NK-92 (cell line): ENCODE results near the gene MCL1.

ENCODE experiments used
- DNase-seq: peaks from one replicate; lab custom pipeline; 2025; ENCODE audit not compliant: unreplicated experiment; lab: John Stamatoyannopoulos, UW

Gene MCL1

GRCh38 chr1:150543500-150544143 is 35.8 kb downstream of the MCL1 start:
- no peak for DNase-seq

- no peak for DNase-seq
Observed at GRCh38 chr1:150537732-150538684, 41.4 kb downstream of the MCL1 start.

GRCh38 chr1:150536836-150537731 is 42.3 kb downstream of the MCL1 start:
- no peak for DNase-seq

DNA sequence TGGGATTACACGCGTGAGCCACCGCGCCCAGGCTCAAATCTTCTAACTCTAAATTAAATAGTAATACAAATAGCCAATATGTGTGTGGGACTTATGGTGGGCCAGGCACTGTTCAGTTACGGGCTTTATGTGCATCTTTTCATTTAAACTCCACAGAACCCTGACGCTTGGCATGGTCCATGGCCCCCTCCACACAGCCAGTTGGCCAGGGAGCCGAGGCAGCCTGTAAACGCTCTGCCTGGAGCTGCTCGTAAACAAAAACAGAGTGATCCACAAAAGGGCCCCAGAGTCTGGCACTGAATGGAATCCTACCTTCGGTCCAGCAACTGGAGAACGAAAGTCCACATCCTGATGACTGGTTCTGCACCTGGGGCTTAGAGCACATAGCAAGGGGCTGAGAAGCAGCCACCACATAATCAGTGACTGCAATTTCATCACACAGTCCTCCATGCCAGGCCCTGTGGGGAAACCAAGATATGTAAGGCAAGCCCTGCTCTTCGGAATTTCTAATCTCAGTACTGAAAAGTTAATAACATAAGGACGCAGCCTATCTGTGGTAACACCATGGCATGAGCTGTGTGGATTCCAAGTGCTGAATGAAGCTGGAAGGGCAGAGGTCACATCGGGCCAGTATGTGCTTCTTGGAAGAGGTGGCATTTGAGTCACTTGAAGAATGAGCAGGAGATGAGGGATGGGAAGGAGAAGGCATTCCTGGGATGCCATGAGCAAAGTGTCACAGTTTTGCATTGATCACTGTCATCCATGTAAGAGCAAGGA is 43.7 kb downstream of the MCL1 start:
- DNase-seq = no peak

GRCh38 chr1:150534002-150534401 is 45.4 kb downstream of the MCL1 start:
- no peak for DNase-seq

DNA sequence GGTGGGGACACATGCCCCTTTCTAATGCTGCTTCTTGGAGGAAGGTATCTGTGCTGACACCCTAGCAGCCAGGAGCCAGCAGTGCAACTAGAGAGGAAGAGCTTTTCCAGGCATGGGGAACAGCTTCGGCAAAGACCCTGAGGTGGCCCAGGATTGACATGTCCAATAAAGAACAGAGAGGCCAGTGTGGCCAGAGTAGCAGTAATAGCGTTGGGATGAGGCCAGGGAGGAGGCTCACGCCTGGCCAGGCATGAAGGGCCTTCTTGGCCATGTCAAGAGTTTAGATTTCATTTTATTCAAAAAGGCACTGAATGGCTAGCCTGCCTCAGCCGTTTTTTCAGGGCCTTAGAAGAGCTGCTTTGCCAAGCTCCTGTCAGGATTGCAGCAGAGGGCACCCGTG is 46.5 kb downstream of the MCL1 start:
- DNase-seq = no peak

GRCh38 chr1:150530491-150531159 is 48.8 kb downstream of the MCL1 start:
- DNase-seq = no peak

GRCh38 chr1:150529017-150529416 is 50.4 kb downstream of the MCL1 start:
- DNase-seq = no peak

- no peak for DNase-seq
Observed at GRCh38 chr1:150528196-150528595, 51.2 kb downstream of the MCL1 start.

- DNase-seq = no peak
Observed at GRCh38 chr1:150525348-150525747, 54.1 kb downstream of the MCL1 start.
